ENCODE measurements around the gene NAA38. TPM values are rescaled to one million over a fixed set of nuclear protein-coding genes. Genes with fewer than 3 reads are reported as not detected.
"Not testable (repeated sequence)": the region's sequence is repeated elsewhere in the genome, so short reads cannot be mapped to it uniquely, and the experiment has no call there.

Gene NAA38
- total RNA-seq, 1 donor from 2014 or later: 33.5 TPM

GRCh38 chr17:7882629-7883028 lies 25.3 kb upstream of the NAA38 start:
- ATAC-seq: no peak
- no peak for DNase-seq (ENCODE audit: low spot score)

- no peak for ATAC-seq
- no peak for DNase-seq (ENCODE audit: low spot score)
These were observed 24.7 kb upstream of the NAA38 start for GRCh38 chr17:7882068-7882467.

GRCh38 chr17:7881276-7882054 lies 24.1 kb upstream of the NAA38 start:
- no peak for DNase-seq (ENCODE audit: low spot score)
- no peak for ATAC-seq

DNA sequence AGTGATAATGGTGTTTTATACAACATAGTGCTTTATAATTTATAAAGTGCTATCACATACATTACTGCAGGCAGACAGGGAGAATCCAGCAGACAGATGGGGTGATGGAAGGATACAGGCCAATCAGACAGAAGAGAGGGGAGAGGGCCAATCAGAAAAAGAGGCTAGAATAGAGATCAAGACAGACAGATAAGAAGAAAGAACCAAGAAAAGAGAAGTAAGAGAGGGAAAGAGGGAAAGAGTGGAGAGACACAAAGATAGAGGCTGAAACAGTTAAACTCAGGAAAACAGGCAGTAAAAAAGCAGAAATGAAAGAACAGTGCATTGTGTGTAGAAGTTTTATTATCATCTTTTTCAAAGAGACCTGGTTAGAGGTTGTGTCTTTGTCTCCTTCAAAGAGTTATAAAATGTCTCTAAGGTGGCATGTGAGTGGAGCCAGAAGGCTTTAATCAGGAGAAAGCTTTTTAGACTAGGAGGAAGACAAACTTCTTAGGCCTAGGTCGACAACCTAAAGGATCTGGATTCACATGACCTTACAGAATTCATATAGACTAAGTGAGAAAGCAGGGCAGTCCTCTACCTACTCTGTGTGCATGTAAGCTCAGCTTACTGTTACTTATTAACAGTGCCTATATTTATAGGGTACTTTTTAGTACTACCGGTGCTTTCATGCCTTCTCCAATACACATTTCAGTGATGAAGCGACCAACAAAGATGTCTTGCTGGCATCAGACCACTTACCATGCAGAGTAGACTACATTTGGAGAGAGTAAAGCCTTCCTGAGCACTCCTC lies 22.9 kb upstream of the NAA38 start:
- ATAC-seq (no peak), DNase-seq (ENCODE audit: low spot score) (no peak)

GRCh38 chr17:7878234-7878633 lies 20.9 kb upstream of the NAA38 start:
- ATAC-seq (no peak), DNase-seq (ENCODE audit: low spot score) (no peak)

DNA sequence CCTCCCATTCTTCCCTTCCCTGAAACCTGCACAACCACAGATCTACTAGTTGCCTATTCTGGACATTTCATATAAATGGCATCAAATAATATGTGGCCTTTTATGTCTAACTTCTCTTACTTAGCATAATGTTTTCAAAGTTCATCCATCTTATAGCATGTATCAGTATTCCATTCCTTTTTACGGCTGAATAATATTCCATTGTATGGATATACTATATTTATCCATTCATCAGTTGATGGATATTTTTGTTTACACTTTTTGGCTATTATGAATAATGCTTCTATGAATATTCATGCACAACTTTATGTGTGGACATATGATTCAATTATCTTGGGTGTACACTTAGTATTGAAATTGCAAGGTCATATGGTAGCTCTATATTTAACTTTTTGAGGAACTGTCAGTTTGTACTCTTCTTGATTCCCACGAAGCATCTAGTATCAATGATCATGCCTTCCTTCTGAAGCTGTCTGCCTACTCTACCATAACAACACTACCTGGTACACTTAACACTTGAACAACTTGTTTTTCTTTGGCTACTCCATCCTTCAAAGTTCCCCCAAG lies 18.5 kb upstream of the NAA38 start:
- no peak for DNase-seq (ENCODE audit: low spot score)
- no peak for ATAC-seq

DNA sequence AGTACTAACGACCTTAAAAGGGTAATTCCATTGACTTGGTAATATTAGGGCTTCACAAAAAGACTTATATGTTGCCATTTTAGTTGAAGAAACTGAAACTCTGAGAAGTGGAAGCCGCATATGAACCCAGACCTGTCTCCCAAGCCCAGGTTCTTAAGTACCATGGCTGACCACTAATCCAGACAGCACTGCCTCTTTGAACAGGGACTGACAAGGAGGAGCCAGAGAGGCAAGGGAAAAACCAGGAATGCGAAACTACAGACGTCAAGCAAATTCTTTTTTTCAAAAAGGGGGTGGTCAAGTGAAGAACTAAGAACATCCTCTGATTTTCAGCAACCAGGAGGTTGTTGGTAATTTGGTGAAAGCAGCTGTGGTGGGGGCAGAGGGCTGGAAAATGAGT lies 15.7 kb upstream of the NAA38 start:
- ATAC-seq: no peak
- DNase-seq (ENCODE audit: low spot score): peak; percentile 5

DNA sequence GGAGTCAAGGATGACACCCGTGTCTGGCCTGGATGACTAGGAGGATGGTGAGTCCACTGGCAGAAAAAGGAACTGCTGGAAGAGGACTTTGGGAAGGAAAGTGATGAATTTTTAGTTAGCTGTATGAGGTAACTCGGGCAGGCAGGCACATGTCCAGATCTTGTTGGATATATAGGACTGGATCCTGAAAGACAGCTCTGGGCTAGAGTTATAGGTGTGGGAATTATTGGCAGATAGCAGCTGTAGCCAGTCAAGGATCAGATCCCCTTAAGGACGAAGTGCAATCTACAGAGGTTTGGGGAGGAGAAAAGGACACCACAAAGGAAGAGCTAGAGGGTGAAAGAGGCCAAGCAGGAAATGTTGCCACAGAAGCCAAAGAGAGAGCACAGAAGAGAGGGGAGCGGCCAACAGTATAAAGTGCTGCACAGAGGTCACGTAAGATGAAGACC lies 10.5 kb upstream of the NAA38 start:
- ATAC-seq: no peak
- no peak for DNase-seq (ENCODE audit: low spot score)

DNA sequence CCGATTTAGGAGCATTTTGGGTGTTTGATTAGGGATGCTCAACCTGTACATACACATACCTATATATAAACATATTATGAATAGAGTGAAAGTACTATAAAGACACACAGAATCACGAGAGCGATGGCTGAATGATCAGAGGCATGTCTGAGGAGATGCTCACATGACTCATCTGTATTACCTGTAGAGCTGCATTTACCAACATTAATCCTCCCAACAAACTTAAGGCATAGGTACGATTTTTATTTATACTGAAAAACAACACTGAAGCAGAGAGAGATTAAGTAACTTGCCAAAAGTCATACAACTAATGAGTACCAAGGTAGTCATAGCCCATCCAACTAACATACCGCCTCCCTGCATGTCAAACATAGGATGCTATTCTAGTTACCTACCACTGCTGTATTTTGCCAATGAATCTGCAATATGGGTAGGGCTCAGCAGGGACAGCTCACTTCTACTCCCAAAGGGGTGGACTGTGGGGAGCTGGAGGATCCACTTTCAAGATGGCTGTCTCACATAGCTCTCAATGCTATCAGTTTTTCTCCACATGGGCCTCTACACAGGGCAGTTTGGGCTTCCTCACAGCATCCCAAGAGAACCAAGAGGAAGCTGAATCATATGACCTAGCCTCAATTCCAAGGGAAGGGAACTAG lies 7.8 kb upstream of the NAA38 start:
- ATAC-seq (no peak), DNase-seq (ENCODE audit: low spot score) (no peak)

- ATAC-seq; DNase-seq (ENCODE audit: low spot score): not testable (repeated sequence)
These were observed 7.0 kb upstream of the NAA38 start for GRCh38 chr17:7864384-7864783.

- DNase-seq (ENCODE audit: low spot score): no peak
- ATAC-seq: peak; percentile 15
These were observed 5.5 kb upstream of the NAA38 start for GRCh38 chr17:7862692-7863437.

GRCh38 chr17:7859028-7859427 lies 1.7 kb upstream of the NAA38 start:
- no peak for ATAC-seq
- DNase-seq (ENCODE audit: low spot score): no peak

DNA sequence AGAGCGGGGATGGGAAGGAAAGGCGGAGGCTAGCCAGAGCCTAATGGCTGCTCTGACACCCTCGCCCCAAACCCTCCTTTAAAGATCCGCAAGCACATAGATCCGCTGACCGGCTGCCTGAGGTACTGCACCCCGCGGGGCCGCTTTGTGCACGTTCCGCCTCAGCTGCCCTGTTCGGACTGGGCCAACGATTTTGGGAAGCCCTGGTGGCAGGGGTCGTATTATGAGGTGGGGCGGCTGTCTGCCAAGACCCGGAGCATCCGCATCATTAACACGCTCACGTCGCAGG lies 1.1 kb upstream of the NAA38 start:
- ATAC-seq: peak; percentile 37
- DNase-seq (ENCODE audit: low spot score): peak; percentile 64

GRCh38 chr17:7857713-7858521 lies 558 bp upstream of the NAA38 start, which contains the start of gene CYB5D1:
TSS of gene CYB5D1 (plus strand) at chr17:7858003. CDS start at chr17:7858135, 132 bp downstream.
- ATAC-seq (peak; percentile 71), DNase-seq (ENCODE audit: low spot score) (peak; percentile 95)

- DNase-seq (ENCODE audit: low spot score) (peak; percentile 60), ATAC-seq (no peak)
These were observed 1.1 kb downstream of the NAA38 start for GRCh38 chr17:7856011-7856810.

GRCh38 chr17:7855660-7856010 lies 1.7 kb downstream of the NAA38 start:
- peak; percentile 54 for DNase-seq (ENCODE audit: low spot score)
- no peak for ATAC-seq

DNA sequence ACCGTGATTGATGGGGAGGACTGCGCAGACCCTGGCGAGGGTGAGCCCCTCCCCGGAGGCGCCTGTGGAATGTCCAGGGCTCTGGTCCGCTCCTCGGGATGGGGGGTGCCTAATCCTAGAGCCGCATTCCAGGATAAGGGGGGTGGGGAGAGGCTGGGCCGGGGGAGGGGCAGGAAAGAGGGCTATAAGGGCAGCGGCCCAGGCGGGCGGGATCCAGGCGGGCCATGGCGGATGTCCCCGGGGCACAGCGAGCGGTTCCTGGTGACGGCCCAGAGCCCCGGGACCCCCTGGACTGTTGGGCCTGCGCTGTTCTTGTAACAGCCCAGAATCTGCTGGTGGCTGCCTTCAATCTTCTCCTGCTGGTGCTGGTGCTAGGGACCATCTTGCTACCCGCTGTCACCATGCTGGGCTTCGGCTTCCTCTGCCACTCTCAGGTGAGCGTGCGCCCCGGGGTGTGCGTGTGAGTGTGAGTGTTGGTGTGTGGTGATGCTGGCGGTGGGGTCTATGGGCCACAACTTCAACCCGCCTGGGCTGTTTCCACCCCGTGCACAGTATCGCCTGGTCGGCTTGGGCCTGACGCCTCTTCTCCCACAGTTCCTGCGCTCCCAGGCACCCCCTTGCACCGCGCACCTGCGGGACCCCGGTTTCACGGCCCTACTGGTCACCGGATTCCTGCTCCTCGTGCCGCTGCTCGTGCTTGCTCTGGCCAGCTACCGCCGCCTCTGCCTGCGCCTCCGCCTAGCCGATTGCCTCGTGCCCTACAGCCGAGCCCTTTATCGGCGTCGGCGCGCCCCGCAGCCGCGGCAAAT lies 2.3 kb downstream of the NAA38 start, which contains the start of gene TMEM88:
TSS of gene TMEM88 (plus strand) at position 216 of the 809 bp plus-strand sequence. CDS start at position 225, 9 bp downstream.
- DNase-seq (ENCODE audit: low spot score): peak; percentile 45

More for the DNA sequence above, 2.3 kb downstream of the NAA38 start, which contains the start of gene TMEM88:
- ATAC-seq: no peak

All from left lobe of liver (tissue), 2 donors.